DMS 273 treated with DMSO at 0.1 percent for 48 hours (cell line): Measurements from ENCODE around the gene RAB11FIP5.

Experiments used
- DNase-seq: peaks from one replicate; lab custom pipeline; 2025; lab: John Stamatoyannopoulos, UW

The RAB11FIP5 gene

DNA sequence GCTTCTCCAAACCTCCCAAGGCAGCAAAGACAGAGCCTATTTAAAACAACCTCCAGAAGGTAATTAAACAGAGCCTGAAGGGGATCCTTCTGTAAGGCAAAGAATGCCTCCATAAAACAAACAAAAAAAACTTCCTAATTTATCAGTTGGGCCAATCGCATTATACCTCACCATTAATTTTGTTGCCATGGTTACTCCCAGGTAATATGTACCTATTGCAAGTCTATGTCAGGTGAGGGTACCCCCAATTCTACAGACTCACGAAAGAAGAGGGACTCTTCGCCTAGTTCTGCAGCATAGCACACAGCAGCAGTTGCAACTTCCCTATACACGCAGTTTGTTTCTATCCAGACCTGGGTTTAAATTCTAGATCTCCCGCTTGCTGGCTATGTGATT is 80.0 kb downstream of the RAB11FIP5 start:
- no peak for DNase-seq

DNA sequence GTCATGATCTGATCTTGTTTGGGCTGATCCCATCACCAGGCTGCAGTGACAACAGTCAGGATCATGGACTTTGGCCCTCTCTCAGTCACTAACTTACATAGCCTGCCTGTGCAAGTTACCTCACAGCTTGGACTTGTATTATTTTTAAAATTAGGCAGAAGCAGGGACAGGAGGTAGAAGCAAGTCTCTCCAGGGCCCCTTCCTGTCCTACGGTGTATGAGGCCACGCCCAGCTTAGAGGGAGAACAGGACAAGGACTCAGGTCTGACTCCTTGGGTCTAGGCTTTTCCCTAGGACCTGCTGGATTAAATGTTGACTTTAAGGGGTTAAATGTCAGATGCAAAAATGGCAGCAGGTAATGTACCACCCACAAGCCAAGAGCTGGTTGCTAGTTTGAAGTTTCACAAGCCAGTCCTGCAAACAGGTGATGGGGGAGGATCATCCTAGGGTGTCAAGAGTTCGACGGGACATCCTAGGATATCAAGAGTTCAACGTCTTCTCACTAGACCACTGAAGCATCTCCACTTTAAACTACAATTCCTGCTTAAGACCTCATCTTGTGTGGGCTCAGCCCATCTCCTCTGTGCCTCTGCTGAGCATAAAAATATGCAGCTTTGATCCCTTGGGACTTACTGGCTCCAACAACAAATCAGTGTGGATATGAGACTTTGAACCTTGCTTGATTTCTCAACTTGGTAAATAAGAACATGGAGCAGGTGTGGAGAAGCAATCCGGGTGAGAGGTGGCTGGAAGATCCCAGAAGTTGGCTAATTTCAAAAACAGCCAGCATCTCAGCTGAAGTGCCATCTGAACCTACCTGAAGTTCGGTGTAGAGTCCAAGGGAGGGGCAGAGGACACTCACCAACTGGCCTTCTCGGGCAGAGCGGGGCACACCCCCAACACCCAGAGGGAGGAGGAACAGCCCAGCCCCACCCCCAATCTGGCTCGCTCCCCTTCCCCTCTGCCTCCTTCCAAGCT is 80.7 kb downstream of the RAB11FIP5 start:
- DNase-seq: no peak

DNA sequence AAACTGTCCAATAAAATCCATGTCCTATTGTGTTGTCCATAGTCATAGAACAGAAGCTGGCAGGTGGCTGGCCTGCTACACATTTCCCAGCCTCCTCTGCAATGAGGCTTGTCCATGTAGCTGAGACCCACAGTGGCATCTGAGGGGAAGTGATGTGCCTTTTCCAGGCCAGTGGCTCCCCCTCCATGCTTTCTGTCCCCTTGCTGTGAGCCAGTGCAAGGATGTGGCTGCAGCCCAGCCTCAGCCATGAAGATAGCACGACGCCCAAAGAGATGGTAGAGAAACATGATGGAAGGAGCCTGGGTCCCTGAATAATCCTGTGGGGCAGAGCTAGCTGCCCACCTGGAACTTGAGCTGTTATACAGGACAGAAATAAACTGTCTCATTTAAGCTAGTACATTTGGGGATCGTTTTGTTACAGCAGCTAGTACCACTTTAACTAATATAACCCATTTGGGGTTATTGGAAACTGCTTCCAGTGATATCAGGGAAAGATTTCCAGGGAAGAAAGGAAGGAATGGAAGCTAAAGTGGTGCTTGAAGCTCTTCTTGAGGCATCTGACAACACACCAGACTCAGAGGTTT is 81.6 kb downstream of the RAB11FIP5 start:
- no peak for DNase-seq

DNA sequence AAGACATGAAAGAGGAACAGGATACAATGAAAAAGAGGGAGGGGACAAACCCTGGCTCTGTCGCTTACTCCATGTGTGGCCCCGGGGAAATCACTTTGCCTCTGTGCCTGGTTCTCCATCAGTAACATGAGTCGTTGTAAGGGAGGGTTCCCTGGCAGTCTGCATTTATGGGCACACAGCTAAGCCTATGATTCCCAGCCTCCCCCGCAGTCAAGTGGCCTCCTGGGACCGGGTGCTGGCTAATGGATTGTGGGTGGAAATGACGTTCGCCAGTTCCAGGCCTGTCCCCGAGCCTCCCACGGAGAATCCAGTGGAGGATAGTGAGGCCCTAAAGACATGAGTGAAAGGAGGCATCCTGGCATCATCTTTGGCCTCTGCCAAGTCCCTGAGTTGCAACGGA is 83.9 kb downstream of the RAB11FIP5 start:
- no peak for DNase-seq

DNA sequence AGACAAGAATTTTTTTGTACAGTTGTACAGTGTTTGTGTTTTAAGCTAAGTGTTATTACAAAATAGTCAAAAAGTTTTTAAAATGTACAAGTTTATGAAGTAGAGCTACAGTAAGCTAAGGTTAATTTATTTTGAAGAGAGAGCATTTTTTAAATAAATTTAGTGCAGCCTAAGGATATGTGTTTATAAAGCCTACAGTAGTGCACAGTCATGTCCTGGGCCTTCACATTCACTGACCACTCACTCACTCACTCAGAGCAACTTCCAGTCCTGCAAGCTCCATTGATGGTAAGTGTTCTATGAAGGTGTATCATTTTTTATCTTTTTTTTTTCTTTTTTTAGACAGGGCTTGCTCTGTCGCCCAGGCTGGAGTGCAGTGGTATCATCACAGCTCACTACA is 85.4 kb downstream of the RAB11FIP5 start:
- DNase-seq: no peak

DNA sequence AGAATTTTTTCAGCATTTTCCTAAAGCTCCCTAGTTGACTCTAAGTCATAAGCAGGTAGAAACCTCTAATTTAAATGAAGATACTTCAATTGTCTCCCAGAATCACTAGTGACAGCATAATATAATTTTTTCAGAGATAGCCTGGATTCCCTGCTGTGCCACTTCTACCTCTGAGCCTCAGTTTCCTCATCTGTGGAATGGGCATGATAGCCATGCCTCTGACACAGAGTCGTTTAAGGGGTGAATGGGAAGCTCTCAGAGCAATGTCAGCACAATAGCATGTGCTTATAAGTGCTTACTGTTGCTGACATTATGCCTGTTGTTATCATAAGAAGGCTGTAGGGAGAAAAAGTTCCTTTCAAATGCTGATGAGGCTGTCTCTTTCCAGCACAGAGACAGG is 89.3 kb downstream of the RAB11FIP5 start:
- no peak for DNase-seq
